Measurements from ENCODE around the gene FAM162B.

DNA sequence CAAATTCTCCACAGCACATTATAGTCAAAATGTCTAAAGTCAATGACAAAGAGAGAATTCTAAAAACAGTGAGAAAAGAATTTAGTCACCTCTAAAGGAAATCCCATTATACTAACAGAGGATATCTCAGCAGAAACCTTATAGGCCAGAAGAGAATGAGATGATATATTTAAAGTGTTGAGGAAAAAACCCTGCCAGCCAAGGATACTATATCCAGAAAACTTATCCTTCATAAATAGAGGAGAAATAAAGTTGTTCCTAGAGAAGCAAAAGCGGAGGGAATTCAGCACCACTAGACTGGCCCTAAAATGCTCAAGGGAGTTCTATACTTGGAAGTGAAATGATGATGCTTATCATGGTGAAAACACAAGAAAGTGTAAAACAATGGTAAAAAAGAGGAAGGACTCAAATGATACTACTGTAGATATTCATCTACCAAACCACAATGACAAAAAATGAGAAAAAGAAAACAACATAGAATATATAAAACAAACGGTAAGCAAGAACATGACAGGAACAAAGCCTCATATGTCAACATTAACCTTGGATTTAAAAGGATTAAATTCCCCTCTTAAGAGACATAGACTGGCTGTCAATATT is 46.6 kb upstream of the FAM162B start:
- no peak for TF ChIP-seq JUND (IDR thresholded peaks at IDR 0.05)
- TF ChIP-seq TAF1 (conservative IDR thresholded peaks at IDR 0.05), result no peak
- TF ChIP-seq, protein P1, sequence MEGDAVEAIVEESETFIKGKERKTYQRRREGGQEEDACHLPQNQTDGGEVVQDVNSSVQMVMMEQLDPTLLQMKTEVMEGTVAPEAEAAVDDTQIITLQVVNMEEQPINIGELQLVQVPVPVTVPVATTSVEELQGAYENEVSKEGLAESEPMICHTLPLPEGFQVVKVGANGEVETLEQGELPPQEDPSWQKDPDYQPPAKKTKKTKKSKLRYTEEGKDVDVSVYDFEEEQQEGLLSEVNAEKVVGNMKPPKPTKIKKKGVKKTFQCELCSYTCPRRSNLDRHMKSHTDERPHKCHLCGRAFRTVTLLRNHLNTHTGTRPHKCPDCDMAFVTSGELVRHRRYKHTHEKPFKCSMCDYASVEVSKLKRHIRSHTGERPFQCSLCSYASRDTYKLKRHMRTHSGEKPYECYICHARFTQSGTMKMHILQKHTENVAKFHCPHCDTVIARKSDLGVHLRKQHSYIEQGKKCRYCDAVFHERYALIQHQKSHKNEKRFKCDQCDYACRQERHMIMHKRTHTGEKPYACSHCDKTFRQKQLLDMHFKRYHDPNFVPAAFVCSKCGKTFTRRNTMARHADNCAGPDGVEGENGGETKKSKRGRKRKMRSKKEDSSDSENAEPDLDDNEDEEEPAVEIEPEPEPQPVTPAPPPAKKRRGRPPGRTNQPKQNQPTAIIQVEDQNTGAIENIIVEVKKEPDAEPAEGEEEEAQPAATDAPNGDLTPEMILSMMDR (IDR thresholded peaks at IDR 0.05; ENCODE audit: low read depth, low read length, missing input control), result no peak
- no peak for TF ChIP-seq YY1 (IDR thresholded peaks at IDR 0.05)
- TF ChIP-seq, protein P2, sequence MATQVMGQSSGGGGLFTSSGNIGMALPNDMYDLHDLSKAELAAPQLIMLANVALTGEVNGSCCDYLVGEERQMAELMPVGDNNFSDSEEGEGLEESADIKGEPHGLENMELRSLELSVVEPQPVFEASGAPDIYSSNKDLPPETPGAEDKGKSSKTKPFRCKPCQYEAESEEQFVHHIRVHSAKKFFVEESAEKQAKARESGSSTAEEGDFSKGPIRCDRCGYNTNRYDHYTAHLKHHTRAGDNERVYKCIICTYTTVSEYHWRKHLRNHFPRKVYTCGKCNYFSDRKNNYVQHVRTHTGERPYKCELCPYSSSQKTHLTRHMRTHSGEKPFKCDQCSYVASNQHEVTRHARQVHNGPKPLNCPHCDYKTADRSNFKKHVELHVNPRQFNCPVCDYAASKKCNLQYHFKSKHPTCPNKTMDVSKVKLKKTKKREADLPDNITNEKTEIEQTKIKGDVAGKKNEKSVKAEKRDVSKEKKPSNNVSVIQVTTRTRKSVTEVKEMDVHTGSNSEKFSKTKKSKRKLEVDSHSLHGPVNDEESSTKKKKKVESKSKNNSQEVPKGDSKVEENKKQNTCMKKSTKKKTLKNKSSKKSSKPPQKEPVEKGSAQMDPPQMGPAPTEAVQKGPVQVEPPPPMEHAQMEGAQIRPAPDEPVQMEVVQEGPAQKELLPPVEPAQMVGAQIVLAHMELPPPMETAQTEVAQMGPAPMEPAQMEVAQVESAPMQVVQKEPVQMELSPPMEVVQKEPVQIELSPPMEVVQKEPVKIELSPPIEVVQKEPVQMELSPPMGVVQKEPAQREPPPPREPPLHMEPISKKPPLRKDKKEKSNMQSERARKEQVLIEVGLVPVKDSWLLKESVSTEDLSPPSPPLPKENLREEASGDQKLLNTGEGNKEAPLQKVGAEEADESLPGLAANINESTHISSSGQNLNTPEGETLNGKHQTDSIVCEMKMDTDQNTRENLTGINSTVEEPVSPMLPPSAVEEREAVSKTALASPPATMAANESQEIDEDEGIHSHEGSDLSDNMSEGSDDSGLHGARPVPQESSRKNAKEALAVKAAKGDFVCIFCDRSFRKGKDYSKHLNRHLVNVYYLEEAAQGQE (IDR thresholded peaks at IDR 0.05), result no peak
- no peak for TF ChIP-seq GABPA (IDR thresholded peaks at IDR 0.05 in 1 of 2, conservative IDR thresholded peaks at IDR 0.05 in 1 of 2)
- no peak for TF ChIP-seq RAD21 (IDR thresholded peaks at IDR 0.05)

Measured in liver (tissue), 3 donors.